ENCODE measurements around the gene CT45A9. TPM values are rescaled to one million over a fixed set of nuclear protein-coding genes. Genes with fewer than 3 reads are reported as not detected.

CT45A9 gene
- total RNA-seq, 1 donor from 2014 or later: not detected

Other genes with a start within 250 kb of the CT45A9 start
- not detected in 2 replicates for gene CT45A1, start 158.2 kb downstream of the CT45A9 start, total RNA-seq
- gene CT45A3, start 103.6 kb downstream of the CT45A9 start, total RNA-seq: not detected in 2 replicates
- gene CT45A5, start 86.3 kb downstream of the CT45A9 start, total RNA-seq: not detected in 2 replicates
- gene CT45A6, start 69.0 kb downstream of the CT45A9 start, total RNA-seq: not detected in 2 replicates
- not detected in 2 replicates for gene CT45A2, start 51.8 kb downstream of the CT45A9 start, total RNA-seq
- not detected in 2 replicates for gene CT45A7, start 34.5 kb downstream of the CT45A9 start, total RNA-seq
- gene CT45A8, start 17.3 kb downstream of the CT45A9 start, total RNA-seq: not detected in 2 replicates
- gene CT45A10, start 21.6 kb upstream of the CT45A9 start, total RNA-seq: not detected in 2 replicates
- not detected in 2 replicates for gene SAGE1, start 21.9 kb upstream of the CT45A9 start, total RNA-seq
- gene MMGT1, start 102.2 kb upstream of the CT45A9 start, total RNA-seq: 27.1 and 27.4 TPM in 2 replicates
- 10.9 and 12.4 TPM in 2 replicates for gene SLC9A6, start 113.6 kb upstream of the CT45A9 start, total RNA-seq

All from activated CD4-positive, alpha-beta T cell treated with anti-CD3 and anti-CD28 coated beads, Interleukin-2, amount 10 ng/mL, durations not matched to agents 24 days and 14 days (primary cell).